ENCODE measurements around the gene MAN1A2. TPM values are rescaled to one million over a fixed set of nuclear protein-coding genes. Genes with fewer than 3 reads are reported as not detected.

MAN1A2 gene
- total and polyA plus RNA-seq, 8 donors = 3.5 to 83.2 (median 17.0) TPM

DNA sequence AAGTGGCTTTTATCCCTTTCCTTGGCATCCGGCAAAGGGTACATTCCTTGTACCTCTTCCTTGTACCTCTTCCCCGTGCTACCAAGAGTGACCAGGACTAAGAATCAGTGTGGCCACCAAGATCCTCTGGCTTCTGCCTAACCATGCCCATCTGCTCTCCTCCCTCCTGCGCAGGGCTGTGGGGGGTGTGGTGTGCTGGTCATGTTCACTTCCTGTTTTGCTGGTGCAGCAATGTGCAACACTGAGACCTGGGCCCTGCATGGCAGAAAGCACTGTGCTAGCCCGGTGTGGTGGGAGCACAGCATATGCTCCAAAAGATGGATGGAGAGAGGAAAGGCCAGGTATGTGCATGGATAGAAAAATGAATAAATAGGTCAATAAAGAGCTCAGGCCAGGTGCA is 205.3 kb downstream of the MAN1A2 start:
- Histone ChIP-seq H3K27ac (peak overlapping the region in 2 of 5 donors; percentile 77 to 82), H3K4me3 (no peak overlapping the region), H3K27me3 (no peaks in the 10 kb centered on the region), H3K36me3 (no peaks in the 10 kb centered on the region), H3K9me3 (no peaks in the 10 kb centered on the region), H3K4me1 (peaks cover 15 to 63% (median 37%) of the 10 kb centered on the region in 4 donors)
- intact Hi-C loops (cut with DNase I; ENCODE audit: low total_unique reads) = no loop called here
- peak in 1 of 2 donors; percentile 39 for DNase-seq
- TF ChIP-seq POLR2AphosphoS5 (IDR thresholded peaks at IDR 0.05) = no peak
- TF ChIP-seq EP300 (IDR thresholded peaks at IDR 0.05) = no peak
- TF ChIP-seq CTCF (IDR thresholded peaks at IDR 0.05) = no peak
- no peak for TF ChIP-seq POLR2A (IDR thresholded peaks at IDR 0.05)
- WGBS, 5 donors = 50 to 75% (median 61%) methylated on average over 4 of the region's 4 CpGs

- 66 to 74% (median 69%) methylated on average over 10 of the region's 10 CpGs for WGBS, 5 donors
- Histone ChIP-seq H3K9me3 (no peaks in the 10 kb centered on the region), H3K4me1 (peaks cover 15 to 63% (median 41%) of the 10 kb centered on the region in 4 donors), H3K27ac (peak overlapping the region in 4 of 5 donors; percentile 43 to 77 (median 54)), H3K4me3 (no peak overlapping the region), H3K27me3 (no peaks in the 10 kb centered on the region), H3K36me3 (no peaks in the 10 kb centered on the region)
- TF ChIP-seq CTCF (IDR thresholded peaks at IDR 0.05) (no peak), EP300 (IDR thresholded peaks at IDR 0.05) (no peak), POLR2A (IDR thresholded peaks at IDR 0.05) (no peak)
- intact Hi-C loops (cut with DNase I; ENCODE audit: low total_unique reads) = no loop called here
- DNase-seq = no peak
These were observed 206.3 kb downstream of the MAN1A2 start for GRCh38 chr1:117573386-117574023.

DNA sequence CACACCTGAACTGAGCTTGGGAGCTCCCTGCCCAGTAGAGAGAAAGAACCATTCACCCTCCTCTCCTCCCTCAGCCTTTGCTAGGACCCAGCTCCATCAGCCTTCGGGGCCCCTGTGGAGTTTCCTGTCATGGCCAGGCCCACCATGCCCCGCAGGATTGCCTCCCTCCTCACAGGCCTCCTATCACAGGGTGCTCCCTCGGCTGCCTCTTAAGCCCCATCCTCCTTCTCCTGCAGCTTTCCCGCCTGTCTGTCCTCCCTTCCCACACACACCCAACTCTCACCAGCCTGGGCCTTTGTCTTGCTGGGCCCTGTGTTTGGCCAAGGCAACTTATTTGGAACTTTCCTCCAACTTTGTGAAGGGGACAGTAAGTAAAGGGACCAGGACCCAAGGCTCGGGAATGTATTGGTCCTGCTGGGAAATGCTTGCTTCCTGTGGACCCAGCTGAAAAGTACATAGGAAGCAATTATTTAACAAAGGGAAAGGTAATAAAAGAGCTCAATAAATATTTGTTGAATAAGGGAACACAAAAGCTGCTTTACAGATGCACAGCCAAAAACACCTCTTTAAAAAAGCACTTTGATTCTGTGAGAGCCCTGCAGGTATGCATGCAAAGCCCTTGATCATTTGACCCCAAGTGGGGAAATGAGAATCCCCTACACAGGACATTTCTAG is 207.0 kb downstream of the MAN1A2 start:
- whole genome bisulfite sequencing, 5 donors = 32 to 71% (median 49%) methylated on average over 5 of the region's 5 CpGs

More for the DNA sequence above, 207.0 kb downstream of the MAN1A2 start:
- intact Hi-C loops (cut with DNase I; ENCODE audit: low total_unique reads) = no loop called here
- Histone ChIP-seq H3K4me3 (no peak overlapping the region), H3K9me3 (no peaks in the 10 kb centered on the region), H3K36me3 (no peaks in the 10 kb centered on the region), H3K27ac (peak overlapping the region in 4 of 5 donors; percentile 43 to 77 (median 54)), H3K27me3 (no peaks in the 10 kb centered on the region), H3K4me1 (peaks cover 15 to 63% (median 41%) of the 10 kb centered on the region in 4 donors)
- DNase-seq = peak in 1 of 2 donors; percentile 37
- no peak for TF ChIP-seq CTCF (IDR thresholded peaks at IDR 0.05)
